NCI-H2081 treated with DMSO at 0.1 percent for 48 hours (cell line): Measurements from ENCODE around the gene GABBR1.

Experiments used
- DNase-seq: peaks from one replicate; lab custom pipeline; 2025; lab: John Stamatoyannopoulos, UW

Gene GABBR1

DNA sequence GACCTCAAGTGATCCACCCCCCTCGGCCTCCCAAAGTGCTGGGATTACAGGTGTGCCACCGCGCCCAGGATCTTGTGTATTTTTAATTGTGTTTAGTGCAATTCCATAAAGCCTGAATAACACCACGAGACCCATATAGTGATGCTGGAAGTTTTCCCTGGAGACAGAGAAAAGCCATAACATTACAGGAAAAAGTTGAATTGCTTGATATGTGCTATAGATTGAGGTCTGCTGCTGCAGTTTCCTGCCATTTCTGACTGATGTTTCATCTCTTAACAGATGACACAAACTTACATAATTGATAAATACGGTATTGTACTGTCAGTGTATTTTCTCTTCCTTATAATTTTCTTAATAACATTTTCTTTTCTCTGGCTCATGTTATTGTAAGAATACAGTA is 66.1 kb downstream of the GABBR1 start:
- DNase-seq = no peak

GRCh38 chr6:29564875-29565274 is 68.1 kb downstream of the GABBR1 start:
- no peak for DNase-seq

DNA sequence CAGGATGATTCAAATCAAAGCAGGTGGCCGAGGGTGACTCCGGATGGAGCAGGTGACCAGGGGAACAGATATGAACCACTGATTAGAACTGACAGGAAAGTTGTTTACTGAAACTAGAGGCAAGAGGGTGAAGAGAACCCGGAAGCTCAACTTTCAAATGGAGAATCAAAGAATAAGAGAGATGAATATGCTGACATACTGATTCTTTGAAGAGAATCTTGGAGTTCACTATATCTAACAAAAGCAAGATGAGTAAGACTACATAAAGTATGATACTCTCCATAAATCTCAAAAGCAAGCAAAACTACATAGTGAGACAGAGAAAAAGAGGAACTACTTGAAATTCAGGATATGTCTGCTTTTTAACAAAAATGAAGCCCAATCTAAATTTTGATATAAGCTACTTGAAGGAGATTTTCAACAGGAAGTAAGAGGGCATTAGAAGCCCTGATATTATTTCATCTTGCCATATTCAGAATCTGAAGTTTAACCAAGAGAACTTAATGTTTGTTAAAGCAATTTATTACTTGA is 69.5 kb downstream of the GABBR1 start:
- DNase-seq = no peak

- no peak for DNase-seq
Measured at GRCh38 chr6:29561606-29562181, 71.3 kb downstream of the GABBR1 start.

- DNase-seq = no peak
Measured at GRCh38 chr6:29561091-29561490, 71.9 kb downstream of the GABBR1 start.

GRCh38 chr6:29559524-29560287 is 73.3 kb downstream of the GABBR1 start, which contains the start of gene UBD:
UBD (minus strand) TSS chr6:29559732; CDS start chr6:29559701, 31 bp downstream.
- no peak for DNase-seq

GRCh38 chr6:29558439-29559079 is 74.4 kb downstream of the GABBR1 start:
- DNase-seq = no peak

- DNase-seq = no peak
Measured at GRCh38 chr6:29557320-29557719, 75.7 kb downstream of the GABBR1 start.

GRCh38 chr6:29554764-29555163 is 78.2 kb downstream of the GABBR1 start:
- no peak for DNase-seq

GRCh38 chr6:29553268-29554057 is 79.5 kb downstream of the GABBR1 start:
- no peak for DNase-seq

DNA sequence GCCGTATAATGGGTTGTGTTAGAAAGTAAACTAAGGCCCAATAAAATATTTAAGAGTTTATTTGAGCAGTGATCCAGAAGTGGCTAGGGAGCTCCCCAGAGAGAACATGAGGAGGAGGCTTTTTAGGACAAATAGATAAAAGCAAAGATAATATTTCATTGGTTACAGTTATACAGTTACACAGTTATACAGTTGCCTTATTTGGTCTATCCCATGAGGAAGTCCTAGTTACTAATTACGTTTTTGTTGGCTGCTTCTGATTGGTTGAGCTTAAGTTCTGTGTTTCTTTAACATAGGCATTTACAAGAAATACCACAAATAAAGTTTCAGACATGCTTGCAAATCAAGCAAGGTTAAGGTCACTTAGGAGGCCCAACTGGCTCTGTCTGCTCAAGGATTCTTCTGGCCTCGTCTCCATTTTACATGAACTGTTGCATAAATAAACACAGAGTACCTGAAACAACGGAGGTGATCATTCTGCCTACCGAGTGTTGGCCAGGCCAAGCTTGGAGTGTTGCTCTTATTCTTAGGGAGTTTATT is 80.4 kb downstream of the GABBR1 start:
- DNase-seq = no peak

DNA sequence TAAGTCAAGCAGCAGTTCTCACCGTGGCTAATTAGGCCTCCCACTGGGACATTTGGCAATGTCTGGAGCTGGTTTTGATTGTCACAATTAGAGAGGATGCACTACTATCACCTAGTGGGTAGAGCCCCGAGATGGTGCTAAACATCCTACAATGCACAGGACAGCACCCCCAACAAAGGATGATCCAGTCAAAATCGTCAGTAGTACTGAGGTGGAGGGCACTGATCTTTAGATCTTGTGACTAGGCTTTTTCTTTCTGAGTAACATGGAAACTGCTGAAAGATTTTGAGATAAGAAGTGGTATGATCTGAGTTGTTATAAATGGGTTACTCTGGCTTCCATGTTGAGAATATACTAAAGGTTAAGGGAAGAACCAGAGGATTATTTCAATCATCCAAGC is 85.4 kb downstream of the GABBR1 start:
- DNase-seq = no peak

DNA sequence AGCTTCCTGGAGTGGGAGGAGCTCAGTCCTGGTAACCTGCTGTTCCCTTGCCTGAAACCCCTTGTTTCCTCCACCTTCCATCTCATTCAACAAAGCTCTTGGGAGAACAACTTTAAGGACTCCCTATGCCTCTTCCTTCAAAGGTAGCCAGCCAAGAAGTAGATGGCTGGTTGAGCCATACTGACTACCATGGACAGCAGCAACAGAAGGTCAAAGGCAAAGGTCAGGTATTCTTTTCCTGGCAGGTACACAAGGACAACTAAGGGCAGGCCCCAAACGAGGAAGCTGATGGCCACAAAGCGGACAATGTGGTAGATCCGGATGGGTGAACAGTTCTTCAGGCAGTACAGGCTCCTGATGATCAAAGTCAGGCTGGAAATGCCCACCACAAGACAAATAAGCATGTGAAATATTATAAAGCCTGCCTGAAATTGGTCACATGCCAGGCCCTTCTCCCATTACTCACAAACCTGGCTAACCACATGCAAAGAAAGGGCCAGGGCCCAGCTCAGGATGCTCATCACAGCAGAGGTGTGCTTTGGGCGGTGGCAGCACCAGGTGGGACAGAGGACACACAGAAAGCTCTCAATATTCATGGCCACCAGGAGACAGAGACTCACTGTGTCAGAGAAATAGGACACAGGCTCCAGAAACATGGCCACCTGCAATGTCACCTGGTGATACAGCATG is 95.1 kb downstream of the GABBR1 start:
- DNase-seq = no peak

DNA sequence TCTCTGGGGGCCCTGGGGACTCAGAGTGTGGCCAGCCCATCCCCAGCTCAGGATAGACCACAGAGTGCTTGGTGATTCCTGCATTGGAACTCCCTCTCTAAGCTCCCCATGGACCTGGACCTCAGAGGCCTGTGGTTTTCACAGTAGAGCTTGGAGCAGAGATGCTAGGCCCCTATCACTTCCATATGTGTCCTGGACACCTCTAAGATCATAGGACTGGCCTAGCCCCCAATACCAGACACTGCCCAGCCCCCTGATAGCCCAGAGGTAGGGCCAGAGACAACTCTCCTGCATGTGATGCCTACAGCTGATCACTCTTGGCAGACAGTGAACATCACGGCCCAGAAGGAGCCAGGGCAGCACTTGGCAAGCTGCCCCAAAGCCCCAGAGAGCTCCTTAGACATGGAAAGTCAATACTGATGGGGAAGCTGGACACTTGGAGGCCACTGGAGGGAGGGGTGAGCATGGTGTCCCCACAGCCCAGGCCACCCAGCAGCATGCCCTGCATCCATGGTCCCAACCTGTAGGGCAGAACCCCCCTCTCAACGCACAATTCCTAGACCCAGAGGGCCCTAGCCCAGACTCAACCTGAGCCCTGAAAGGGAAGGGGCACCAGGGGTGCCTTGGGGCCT is 100.5 kb downstream of the GABBR1 start:
- no peak for DNase-seq

DNA sequence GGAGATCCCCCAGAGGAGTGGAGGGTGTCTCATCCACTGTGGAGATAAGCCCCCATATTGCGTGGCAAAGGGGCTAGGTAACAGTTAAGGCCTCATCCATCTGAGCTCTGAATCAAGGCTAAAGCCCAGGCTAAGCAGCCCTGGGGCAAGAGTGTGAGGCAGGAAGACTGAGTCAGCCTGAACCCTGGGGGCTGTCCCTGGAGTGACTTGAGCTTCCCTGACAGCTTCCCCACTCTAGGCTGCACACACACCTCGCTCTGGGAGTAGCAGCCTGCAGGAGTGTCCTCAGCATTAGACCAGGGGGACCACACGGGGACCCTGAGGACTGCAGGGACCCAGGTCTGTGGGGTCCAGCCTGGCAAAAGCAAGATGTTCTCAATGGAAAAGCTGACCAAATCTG is 101.3 kb downstream of the GABBR1 start:
- DNase-seq = no peak

- no peak for DNase-seq
Measured at GRCh38 chr6:29530671-29531310, 102.2 kb downstream of the GABBR1 start.

- no peak for DNase-seq
Measured at GRCh38 chr6:29529956-29530355, 103.0 kb downstream of the GABBR1 start.

DNA sequence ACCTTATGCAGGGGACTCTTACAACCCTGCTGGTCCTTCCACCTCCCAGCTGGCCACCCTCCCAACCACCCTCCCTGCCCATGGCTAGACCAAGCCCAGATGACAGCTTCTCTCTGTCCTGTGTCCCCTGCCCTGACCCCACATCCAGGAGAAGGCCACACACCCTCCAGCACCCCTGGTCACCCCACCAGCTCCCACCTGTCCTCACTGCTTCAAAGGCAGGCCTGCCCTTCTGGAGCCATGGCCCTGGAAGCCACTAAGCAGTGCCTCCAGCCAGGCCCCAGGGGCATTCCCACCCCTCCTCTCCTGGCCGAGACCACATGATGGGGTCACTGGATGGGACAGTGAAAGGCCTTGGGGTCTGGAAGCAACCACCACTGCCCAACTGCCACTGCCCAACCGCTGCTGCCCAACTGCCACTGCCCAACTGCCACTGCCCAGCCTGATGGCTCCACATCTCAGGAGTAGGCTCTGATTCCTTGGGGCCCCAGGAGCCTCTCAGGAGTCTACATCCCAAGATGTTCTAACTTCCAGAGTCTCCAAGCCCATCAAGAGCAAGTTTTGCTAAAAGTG is 103.9 kb downstream of the GABBR1 start:
- DNase-seq = no peak

- DNase-seq = no peak
Measured at GRCh38 chr6:29528300-29528931, 104.6 kb downstream of the GABBR1 start.
